ENCODE measurements around the gene ZFYVE28.

The ZFYVE28 gene

DNA sequence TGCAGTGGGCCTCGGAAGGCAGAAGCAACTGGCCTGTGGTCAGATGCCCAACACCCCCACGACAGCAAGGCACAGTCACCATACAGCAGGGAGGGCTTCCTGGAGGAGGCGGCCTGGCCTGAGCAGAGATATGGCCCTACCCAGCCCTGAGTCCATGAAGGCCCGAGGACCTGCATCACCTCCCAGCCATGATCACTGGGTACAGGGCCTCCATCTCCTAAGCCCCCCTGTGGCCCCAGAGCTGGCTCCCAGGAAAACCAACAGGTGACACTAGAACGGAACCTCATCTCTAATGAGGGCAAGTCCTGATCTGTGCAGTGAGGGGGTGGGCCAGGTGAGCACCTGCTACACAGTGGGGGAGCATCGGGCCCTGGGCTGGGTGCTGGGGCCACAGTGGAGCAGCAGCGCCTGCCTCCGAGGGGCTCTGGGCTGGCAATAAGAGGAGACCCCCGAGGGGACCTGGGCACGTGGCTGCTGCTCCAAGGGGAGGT, 130.3 kb downstream of the ZFYVE28 start:
- H3K4me2 ChIP-seq (ENCODE audit: low read depth, low read length, poor library complexity, severe bottlenecking) = no peak overlapping the region
- TF ChIP-seq EZH2phosphoT487 (conservative IDR thresholded peaks at IDR 0.05; ENCODE audit: low read length) = no peak
- TF ChIP-seq, protein P1, sequence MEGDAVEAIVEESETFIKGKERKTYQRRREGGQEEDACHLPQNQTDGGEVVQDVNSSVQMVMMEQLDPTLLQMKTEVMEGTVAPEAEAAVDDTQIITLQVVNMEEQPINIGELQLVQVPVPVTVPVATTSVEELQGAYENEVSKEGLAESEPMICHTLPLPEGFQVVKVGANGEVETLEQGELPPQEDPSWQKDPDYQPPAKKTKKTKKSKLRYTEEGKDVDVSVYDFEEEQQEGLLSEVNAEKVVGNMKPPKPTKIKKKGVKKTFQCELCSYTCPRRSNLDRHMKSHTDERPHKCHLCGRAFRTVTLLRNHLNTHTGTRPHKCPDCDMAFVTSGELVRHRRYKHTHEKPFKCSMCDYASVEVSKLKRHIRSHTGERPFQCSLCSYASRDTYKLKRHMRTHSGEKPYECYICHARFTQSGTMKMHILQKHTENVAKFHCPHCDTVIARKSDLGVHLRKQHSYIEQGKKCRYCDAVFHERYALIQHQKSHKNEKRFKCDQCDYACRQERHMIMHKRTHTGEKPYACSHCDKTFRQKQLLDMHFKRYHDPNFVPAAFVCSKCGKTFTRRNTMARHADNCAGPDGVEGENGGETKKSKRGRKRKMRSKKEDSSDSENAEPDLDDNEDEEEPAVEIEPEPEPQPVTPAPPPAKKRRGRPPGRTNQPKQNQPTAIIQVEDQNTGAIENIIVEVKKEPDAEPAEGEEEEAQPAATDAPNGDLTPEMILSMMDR (IDR thresholded peaks at IDR 0.05; ENCODE audit: insufficient read depth, low read length, poor library complexity, severe bottlenecking) = no peak
- H3F3A ChIP-seq (ENCODE audit: insufficient read depth) = no peaks in the 10 kb centered on the region
- H2AFZ ChIP-seq (ENCODE audit: low read depth, low read length, severe bottlenecking) = no peak overlapping the region
- H4K20me1 ChIP-seq (ENCODE audit: low read depth, low read length) = no peaks in the 10 kb centered on the region
- H3K4me3 ChIP-seq (ENCODE audit: insufficient read depth, low read length, poor library complexity, severe bottlenecking) = no peak overlapping the region
- H3K36me3 ChIP-seq (ENCODE audit: low read length) = no peaks in the 10 kb centered on the region
- H3K9ac ChIP-seq (ENCODE audit: low read length) = no peak overlapping the region
- H3K9me3 ChIP-seq (ENCODE audit: insufficient read depth, low read length) = no peaks in the 10 kb centered on the region
- H3K79me2 ChIP-seq (ENCODE audit: insufficient read depth, low read length) = no peaks in the 10 kb centered on the region
- H3K9me2 ChIP-seq (replicated peaks; ENCODE audit: insufficient read depth, low read length) = no peaks in the 10 kb centered on the region
- no peaks in the 10 kb centered on the region for H3K27me3 ChIP-seq (ENCODE audit: low read length)
- no peak overlapping the region for H3K27ac ChIP-seq (ENCODE audit: low read depth, low read length)

DNA sequence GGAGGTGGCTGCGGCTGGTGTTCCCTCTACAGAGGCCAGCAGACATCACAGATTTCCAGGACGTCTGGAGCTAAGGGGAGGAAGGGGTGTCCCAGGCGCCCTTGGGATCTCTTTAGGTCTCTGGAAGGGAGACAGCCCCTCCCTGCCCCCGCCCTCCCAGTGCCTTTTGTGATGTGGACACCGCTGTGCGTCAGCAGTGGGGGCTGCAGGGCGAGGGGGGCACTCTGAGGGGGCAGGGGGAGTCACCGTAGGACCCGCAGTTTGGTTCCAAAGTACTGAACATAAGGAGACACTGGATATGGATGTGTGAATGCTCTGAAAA, 130.9 kb downstream of the ZFYVE28 start:
- H3K4me2 ChIP-seq (ENCODE audit: low read depth, low read length, poor library complexity, severe bottlenecking) = no peak overlapping the region
- H3K9ac ChIP-seq (ENCODE audit: low read length) = no peak overlapping the region
- no peaks in the 10 kb centered on the region for H3K27me3 ChIP-seq (ENCODE audit: low read length)
- no peaks in the 10 kb centered on the region for H3K9me2 ChIP-seq (replicated peaks; ENCODE audit: insufficient read depth, low read length)
- H2AFZ ChIP-seq (ENCODE audit: low read depth, low read length, severe bottlenecking) = no peak overlapping the region
- no peak overlapping the region for H3K27ac ChIP-seq (ENCODE audit: low read depth, low read length)
- H4K20me1 ChIP-seq (ENCODE audit: low read depth, low read length) = no peaks in the 10 kb centered on the region
- no peaks in the 10 kb centered on the region for H3F3A ChIP-seq (ENCODE audit: insufficient read depth)
- H3K9me3 ChIP-seq (ENCODE audit: insufficient read depth, low read length) = no peaks in the 10 kb centered on the region
- H3K36me3 ChIP-seq (ENCODE audit: low read length) = no peaks in the 10 kb centered on the region
- H3K79me2 ChIP-seq (ENCODE audit: insufficient read depth, low read length) = no peaks in the 10 kb centered on the region
- H3K4me3 ChIP-seq (ENCODE audit: insufficient read depth, low read length, poor library complexity, severe bottlenecking) = no peak overlapping the region
- TF ChIP-seq, protein P1 (IDR thresholded peaks at IDR 0.05; ENCODE audit: insufficient read depth, low read length, poor library complexity, severe bottlenecking) = no peak
- no peak for TF ChIP-seq EZH2phosphoT487 (conservative IDR thresholded peaks at IDR 0.05; ENCODE audit: low read length)

DNA sequence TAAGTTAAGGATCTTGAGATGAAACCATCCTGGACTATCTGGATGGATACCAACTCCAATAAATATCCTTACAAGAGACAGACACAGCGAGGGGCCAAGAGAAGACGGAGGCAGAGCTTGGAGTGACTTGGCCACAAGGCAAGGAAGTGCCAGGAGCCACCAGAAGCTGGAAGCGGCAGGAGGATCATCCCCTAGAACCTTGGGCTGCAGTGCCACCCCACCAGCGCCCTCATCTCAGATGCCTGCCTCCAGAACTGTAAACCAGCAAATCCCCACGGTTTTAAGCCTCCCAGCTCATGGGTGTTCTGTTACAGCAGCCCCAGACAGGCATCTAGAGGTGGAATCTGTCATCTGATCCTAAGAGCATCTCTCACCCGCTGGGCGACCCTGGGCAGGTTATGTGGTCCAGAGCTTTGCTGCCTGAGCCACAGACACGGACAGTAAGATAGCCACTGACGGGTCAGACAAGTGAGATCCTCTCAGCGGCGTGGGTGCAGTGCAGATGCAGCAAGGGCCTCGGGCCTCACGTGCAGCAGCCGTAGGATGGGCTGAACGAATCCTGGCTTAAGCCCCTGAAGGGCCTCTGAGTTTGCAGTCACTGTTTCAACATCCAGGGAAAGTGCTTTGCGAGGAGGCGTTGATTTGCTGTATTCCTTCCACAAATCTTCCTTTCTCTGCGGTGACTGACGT, 131.4 kb downstream of the ZFYVE28 start:
- no peak overlapping the region for H3K27ac ChIP-seq (ENCODE audit: low read depth, low read length)

More for the DNA sequence above, 131.4 kb downstream of the ZFYVE28 start:
- Histone ChIP-seq H3F3A (ENCODE audit: insufficient read depth) (no peaks in the 10 kb centered on the region), H3K27me3 (ENCODE audit: low read length) (no peaks in the 10 kb centered on the region), H3K9me2 (replicated peaks; ENCODE audit: insufficient read depth, low read length) (no peaks in the 10 kb centered on the region), H3K79me2 (ENCODE audit: insufficient read depth, low read length) (no peaks in the 10 kb centered on the region), H3K36me3 (ENCODE audit: low read length) (no peaks in the 10 kb centered on the region), H2AFZ (ENCODE audit: low read depth, low read length, severe bottlenecking) (no peak overlapping the region), H3K9ac (ENCODE audit: low read length) (no peak overlapping the region), H3K4me2 (ENCODE audit: low read depth, low read length, poor library complexity, severe bottlenecking) (no peak overlapping the region), H4K20me1 (ENCODE audit: low read depth, low read length) (no peaks in the 10 kb centered on the region), H3K9me3 (ENCODE audit: insufficient read depth, low read length) (no peaks in the 10 kb centered on the region), H3K4me3 (ENCODE audit: insufficient read depth, low read length, poor library complexity, severe bottlenecking) (no peak overlapping the region)
- TF ChIP-seq, protein P1 (IDR thresholded peaks at IDR 0.05; ENCODE audit: insufficient read depth, low read length, poor library complexity, severe bottlenecking) = no peak
- no peak for TF ChIP-seq EZH2phosphoT487 (conservative IDR thresholded peaks at IDR 0.05; ENCODE audit: low read length)

All from SU-DHL-6 (cell line).